Fibroblast of peridontal ligament (primary cell): Measurements from ENCODE around the gene ELOVL3.
"Not testable (repeated sequence)": the region's sequence is repeated elsewhere in the genome, so short reads cannot be mapped to it uniquely, and the experiment has no call there.

ENCODE experiments used
- DNase-seq: peaks from one replicate; pipeline ENCODE4 v3.0.0-alpha.2; 2010; ENCODE audit errors: extremely low read depth

Gene ELOVL3

GRCh38 chr10:102225646-102226541 lies at the start of gene ELOVL3:
Gene ELOVL3 (plus strand): TSS chr10:102226299. CDS start chr10:102226549, 250 bp downstream.
- peak; percentile 92 for DNase-seq

- no peak for DNase-seq
Observed at GRCh38 chr10:102184606-102185005, 41.5 kb upstream of the ELOVL3 start.

GRCh38 chr10:102185272-102185671 lies 40.8 kb upstream of the ELOVL3 start:
- DNase-seq: no peak

GRCh38 chr10:102185811-102186527 lies 40.1 kb upstream of the ELOVL3 start:
- DNase-seq: peak; percentile 7

GRCh38 chr10:102188298-102188940 lies 37.7 kb upstream of the ELOVL3 start:
- no peak for DNase-seq

GRCh38 chr10:102188941-102189898 lies 36.9 kb upstream of the ELOVL3 start:
- DNase-seq: peak; percentile 16

GRCh38 chr10:102191956-102192355 lies 34.1 kb upstream of the ELOVL3 start:
- no peak for DNase-seq

- no peak for DNase-seq
Observed at GRCh38 chr10:102195296-102195870, 30.7 kb upstream of the ELOVL3 start.

GRCh38 chr10:102196893-102197292 lies 29.2 kb upstream of the ELOVL3 start:
- no peak for DNase-seq

- DNase-seq: no peak
Observed at GRCh38 chr10:102198027-102198426, 28.1 kb upstream of the ELOVL3 start.

GRCh38 chr10:102200751-102201640 lies 25.1 kb upstream of the ELOVL3 start:
- DNase-seq: no peak

GRCh38 chr10:102202386-102202785 lies 23.7 kb upstream of the ELOVL3 start:
- no peak for DNase-seq

- peak; percentile 42 for DNase-seq
Observed at GRCh38 chr10:102208311-102209035, 17.6 kb upstream of the ELOVL3 start.

- DNase-seq: no peak
Observed at GRCh38 chr10:102211615-102212299, 14.3 kb upstream of the ELOVL3 start.

GRCh38 chr10:102213599-102213998 lies 12.5 kb upstream of the ELOVL3 start:
- not testable (repeated sequence) for DNase-seq

GRCh38 chr10:102219370-102219769 lies 6.7 kb upstream of the ELOVL3 start:
- DNase-seq: no peak

- DNase-seq: no peak
Observed at GRCh38 chr10:102220612-102221011, 5.5 kb upstream of the ELOVL3 start.

- no peak for DNase-seq
Observed at GRCh38 chr10:102222797-102223196, 3.3 kb upstream of the ELOVL3 start.

GRCh38 chr10:102226542-102226870 lies 407 bp downstream of the ELOVL3 start:
- DNase-seq: no peak
